Activated CD8-positive, alpha-beta memory T cell treated with anti-CD3 and anti-CD28 coated beads for 1 hour (primary cell): ENCODE data around the gene UBE3D.
"Not testable (repeated sequence)": the region's sequence is repeated elsewhere in the genome, so short reads cannot be mapped to it uniquely, and the experiment has no call there.

Experiments used
- DNase-seq, 2 donors: peaks; one replicate each; pipeline ENCODE4 v3.0.0-alpha.2; 2020; ENCODE audit warnings: low read depth in 1 of 2; ENCODE audit errors: extremely low read depth in 1 of 2

Gene UBE3D

DNA sequence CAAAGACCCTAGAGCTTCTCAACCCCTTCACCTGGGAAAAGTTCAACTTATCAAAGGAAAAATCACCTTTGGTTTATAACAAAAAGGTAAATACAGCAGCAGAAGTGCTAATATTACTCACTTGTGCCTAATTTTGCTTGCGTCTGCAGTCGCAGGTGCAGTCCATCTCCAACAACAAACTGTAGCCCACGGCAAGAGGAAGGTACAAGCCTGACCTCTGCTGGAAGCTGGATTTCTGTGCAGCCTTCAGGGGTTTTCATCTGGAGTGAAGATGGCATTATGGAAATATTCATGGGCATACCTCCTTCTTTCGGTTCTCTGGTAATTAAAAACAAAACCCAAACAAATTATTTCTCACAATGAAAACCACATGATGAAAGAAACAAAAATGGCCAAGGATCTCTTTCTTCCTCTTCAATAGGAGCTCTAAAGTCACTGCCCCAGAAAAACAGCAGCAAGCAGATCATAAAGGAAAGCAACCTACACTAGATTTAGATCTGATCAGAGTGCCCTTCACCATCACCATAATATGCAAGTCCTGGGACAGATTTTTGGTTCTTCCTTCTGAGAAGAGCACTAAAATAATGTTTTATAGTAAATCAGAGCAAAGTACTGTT is 7.8 kb downstream of the UBE3D start:
- no peak for DNase-seq

DNA sequence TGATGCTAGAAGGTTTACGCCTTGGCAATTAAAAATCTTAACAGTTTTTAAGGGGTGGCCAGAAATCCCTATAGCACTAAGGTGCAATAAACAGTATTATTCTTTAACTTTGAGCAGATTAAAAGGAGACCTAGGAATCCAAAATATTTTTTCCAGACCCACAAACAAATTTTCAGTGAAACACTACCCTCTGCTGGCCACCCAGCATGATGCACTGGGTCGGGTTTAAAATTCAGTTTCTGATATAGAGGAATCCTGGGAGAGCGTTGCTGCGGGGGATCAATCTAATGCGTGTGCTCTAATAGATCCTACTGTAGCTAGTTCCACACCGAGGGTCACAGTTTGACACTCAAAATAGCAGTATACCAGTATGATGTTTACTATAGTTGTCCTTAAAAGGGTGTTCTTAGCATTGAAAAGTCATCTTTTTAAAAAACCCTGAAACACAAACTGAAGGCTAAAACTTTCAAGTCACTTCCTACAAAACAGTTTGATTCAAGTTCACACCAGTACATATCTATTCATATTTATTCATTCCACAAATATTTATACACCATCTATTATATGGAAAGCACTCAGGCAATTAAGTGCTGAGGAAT is 10.2 kb downstream of the UBE3D start:
- DNase-seq = peak in 1 of 2 donors; percentile 17

DNA sequence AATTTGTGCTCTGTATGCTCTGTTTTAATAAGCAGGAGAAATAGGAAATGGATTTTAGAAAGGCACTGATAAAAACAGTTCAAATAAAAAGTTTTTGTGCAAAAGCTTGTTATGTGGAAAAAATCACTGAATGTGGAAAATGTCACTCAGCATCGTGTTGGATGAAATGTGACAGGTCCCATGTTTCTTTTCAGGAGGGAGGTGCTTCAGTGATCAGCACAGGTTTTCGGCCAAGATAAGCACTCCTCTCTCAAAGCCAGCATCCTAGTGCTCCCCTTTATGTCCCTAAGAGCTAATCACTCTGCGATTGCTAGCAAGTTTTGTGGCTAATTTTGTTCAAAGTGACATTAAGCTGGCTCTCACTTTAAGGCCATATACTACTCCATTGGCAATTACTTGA is 12.0 kb downstream of the UBE3D start:
- no peak for DNase-seq

DNA sequence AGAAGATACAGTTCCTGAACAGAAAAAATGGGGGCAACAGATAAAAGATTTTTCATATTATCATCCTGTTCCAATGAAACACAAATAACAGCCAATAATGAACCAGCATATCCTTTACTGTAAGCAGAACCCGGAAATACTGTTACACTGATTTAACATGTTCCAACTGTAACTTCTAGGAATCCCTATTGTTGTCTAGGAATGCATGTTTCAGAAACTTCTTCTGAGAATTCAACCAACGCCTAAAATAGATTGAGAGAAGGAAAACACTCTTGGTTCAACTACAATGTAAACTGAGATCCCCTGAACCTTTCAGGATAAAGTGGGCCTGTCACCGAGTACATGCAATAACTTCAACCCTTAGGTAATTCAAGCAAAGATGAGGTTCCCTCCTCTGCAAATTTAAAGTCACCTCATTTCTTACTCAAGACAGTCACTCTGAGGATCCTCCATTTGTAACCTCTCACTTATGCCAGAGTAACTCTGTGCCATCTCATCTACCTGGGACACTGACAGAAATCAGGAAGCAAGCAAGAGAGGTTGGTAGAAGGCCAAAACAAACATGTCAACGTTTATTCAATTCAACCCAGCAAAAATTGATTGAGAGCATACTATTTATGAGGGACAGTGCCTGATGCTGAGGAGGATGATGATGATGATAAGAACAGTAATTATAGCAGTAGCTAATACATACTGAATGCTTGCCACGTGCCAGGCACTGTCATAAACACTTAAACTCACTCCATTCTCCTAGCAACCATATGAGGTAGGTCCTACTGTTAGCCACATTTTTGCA is 14.1 kb downstream of the UBE3D start:
- no peak for DNase-seq

DNA sequence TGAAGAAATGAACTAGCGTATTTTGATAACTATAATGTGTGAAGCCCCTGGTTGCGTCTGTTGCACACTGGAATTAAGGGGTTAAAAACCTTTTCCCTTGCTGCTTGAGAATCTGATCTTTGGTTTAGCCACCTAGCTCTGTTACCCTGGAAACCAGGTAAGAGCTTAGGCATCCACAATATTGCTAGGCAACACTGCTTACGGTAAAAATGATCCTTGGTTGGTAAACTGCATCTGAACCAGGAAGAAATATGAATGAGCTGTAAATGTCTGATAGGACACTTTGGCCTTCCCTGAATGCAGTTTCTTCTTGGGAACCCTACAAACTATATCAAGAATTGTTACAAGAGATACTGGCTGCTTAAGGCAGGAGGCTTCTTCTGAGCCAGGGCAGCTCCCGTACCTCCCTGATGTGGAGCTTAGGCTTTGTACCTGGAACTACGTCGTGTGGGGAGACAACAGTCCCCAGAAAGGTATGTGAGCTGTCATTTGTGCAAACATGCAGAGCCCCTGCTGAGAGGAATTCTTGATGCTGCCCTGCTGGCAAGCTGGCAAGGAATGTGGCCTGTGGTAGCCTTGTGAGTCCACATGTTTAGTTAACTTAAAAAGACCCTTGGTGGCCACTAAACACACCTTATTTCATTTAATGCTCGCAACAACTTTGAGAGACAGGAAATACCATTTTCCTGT is 18.4 kb downstream of the UBE3D start:
- no peak for DNase-seq

DNA sequence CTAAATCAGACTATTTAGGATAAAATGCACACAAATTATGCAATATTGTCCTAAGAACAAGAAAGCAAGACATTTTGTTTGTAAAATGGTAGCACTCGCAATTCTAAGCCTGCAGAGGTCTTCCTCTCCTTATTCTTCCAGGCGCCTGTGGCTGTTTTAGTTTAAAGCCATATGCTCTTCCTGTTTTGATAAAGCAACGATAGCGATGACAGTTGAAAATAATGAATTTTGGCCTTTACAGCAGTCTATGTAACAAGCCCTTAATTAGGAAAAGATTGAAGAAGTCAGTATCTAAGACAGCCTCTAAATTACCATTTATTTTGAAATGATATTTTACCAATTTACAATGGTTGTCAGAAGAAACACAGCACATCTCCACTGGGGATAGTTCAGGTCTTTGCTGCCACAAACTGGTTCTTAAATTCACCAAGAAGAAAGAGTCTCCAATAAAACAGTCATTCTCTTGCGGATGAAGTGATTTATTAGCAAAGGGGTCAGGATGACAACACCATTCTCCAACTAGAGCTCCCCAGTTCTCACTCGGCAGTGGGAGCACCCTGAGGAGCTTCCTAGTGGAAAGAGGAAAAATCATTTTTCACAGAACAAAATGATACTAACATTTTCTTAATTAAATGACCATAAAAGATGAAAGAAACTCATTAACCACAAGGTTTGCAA is 21.4 kb downstream of the UBE3D start:
- no peak for DNase-seq

DNA sequence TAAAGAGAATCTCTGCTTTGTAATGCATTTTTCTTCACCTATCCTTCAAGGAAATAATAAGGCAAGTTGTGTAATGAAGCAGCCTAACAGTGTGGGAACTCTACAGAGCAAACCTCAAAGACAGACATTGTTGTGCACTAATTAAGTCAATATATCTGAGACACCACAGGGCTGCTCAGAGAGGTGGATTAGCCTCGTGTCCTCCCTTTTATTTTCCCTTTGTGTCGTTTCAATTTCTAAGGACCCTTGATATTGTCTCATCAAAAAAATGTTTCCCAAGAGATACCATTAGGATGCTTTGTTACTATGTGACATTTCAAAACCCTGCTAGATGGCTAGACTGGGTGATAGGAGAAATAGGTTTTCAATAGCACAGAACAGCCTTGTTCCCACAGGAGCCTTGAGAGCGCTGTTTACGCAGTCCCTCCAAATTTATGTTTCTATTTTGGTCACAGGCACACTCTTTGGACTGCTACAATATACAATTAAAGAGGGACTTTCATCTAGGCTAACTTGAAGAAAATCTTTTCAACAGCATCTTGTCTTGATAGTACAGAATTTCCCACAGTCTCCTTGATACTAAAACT is 23.1 kb downstream of the UBE3D start:
- no peak for DNase-seq

DNA sequence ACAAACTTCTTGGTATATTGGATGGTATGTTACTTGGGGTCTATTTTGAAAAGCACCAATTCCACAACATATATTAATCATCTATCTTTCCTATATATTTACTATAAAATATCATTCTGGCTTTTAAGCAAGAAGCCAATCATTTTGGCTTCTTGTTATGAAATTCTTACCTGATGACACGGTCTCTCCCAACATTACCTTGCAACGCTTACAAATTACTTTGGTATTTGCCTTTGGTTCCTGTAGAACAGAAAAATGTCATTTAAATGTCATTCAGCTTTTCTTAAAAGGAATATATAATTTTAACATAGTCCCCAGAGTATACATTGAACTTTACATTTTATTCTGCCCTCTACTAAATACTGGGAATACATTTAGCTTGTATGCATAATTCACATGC is 27.4 kb downstream of the UBE3D start:
- DNase-seq = no peak

DNA sequence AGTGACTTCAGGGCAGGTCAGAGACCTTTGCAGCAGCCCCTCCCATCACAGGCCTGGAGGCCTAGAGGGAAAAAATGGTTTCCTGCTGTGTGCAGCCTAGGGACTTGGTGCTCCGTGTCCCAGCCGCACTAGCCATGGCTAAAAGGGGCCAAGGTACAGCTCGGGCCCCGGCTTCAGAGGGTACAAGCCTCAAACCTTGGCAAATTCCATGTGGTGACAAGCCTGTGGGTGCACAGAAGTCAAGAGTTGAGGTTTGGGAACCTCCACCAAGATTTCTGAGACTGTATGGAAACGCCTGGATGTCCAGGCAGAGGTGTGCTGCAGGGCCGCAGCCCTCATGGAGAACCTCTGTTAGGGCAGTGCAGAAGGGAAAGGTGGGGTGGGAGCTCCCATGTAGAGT is 34.0 kb downstream of the UBE3D start:
- no peak for DNase-seq

DNA sequence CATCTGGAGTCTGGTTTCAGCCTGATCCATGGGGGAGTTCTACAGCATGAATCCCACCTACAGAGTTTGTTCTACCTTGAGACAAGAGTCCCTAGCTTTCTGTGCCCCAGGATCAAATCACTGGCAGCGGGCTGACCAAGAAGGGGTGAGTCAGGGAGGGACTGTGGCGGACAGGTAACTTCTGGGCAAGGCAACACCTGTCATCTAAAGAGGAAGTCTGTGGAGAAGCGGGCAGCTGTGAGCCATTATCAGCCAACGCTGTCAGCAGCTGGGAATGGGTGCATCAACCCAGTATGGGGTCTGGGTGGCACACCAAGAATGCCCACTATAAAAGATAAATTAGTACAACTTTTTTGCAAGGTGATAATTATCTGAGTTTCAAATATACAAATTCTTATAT is 45.9 kb downstream of the UBE3D start:
- DNase-seq = no peak

DNA sequence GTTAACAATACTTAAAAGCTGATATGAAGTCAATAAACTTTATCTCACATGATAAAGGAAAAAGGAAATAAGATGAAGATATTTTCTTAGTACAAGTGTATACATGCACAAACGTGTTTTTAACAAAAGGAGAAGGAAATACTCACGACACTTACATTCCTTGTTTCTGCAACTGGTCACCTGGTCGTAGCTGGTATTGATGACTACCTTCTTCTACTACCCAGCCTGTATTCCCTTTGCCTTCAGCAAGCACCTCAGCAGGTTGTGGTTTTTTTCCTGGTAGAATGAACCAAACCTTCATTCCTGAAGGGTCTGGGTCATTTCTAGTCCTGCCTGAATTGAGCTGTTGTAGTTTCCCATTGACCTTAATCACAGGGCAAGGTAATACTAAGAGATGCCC is 54.5 kb downstream of the UBE3D start:
- DNase-seq = not testable (repeated sequence)

DNA sequence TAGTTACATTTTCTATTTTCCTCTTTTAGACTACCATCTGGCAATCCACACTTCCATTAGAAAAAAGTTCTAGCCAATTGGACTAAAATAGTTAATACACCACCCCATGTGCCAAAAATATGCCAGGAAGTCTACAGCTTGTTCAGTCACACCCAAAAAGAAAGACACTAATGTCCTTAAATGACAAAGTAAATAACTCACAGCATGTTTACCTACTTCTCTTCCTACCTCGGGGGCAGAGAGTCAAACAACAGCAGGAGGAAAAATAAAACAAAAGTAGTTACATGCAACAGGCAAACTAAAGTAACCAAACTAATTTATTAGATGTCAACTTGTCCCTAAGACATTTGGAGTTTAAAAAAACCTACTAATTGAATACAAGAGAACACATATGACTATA is 57.0 kb downstream of the UBE3D start:
- DNase-seq = no peak

DNA sequence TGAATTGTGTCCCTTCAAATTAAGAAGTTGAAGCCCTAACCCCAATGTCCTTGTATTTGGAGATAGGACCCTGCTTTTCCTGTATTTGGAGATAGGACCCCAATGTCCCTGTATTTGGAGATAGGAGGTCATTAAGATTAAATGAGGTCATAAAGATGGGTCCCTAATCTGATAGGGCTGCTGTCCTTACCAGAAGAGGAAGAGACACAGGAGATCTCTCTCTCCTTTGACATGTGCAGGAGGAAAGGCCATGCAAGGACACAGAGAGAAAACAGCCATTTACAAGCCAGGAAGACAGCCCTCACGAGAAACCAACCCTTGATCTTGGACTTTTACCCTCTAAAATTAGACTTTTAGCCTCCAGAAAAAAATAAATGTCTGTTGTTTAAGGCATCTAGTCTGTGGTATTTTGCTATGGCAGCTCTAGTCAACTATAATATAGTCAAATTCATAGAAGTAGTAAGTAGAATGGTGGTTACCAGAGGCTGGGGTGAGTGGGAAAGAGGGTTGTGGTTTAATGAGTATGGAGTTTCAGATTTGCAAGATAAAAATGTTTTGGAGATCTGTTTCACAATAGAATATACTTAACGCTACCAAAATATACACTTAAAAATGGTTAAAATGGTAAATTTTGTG is 59.3 kb downstream of the UBE3D start:
- DNase-seq = no peak

DNA sequence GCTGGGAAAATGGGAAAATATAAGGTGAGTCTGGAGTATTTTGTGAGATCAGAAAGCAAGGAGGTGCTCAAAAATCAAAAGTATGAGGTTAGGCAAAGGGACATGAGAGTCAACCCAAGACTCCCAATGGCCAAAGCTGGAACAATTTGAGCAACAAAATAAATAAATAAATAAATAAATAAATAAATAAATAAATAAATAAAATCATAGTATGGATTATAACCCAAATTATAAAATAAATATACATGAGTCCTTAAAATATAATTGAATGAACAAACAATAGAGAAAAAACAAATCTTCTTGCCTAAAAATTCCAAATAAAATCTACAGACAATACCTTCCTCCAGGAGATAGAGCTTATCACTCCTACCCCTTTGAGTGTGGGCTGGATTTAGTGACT is 69.5 kb downstream of the UBE3D start:
- DNase-seq = no peak

DNA sequence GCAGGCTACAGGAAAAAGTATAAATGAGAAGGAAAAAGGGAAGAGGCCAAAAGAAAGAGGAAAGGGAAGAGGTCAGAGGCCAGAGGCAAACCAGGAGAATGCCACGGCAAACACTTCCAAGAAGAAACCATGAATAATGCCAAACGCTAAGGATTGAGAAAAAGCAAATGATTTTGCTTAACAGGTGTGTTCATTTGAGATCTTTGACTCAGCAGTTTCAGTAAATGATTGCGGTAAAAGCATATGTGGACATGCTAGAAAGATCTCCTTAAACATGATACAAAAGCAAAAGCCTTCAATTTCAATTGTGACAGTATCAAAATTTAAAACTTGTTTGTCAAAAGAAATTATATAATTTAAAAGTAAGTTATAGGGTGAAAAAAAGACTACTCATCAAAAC is 70.6 kb downstream of the UBE3D start:
- DNase-seq = no peak

DNA sequence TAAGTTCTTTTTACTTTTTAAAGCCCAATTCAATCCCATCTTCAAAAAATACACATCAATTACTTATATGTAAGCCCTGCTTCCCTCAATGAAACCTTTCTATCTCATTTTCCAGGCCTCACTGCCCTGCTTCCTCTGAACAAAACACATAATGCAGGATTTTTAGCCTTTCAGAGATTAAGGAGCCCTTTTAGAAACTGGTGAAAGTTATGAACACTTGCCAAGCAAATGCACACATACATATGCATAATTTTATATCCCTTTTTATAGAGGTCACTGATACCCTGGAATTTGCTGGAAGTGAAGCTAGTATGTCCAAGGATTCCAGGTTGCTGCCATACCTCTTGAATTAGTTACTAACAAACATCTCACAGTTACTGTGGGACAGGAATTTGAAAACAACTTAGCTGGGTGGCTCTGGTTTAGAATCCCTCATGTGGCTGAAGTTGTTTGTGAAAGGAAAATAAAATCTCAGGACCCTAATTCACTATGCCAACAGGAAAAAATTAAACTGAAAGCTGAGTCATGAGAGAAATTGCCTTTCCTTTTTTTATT is 75.8 kb downstream of the UBE3D start:
- no peak for DNase-seq

DNA sequence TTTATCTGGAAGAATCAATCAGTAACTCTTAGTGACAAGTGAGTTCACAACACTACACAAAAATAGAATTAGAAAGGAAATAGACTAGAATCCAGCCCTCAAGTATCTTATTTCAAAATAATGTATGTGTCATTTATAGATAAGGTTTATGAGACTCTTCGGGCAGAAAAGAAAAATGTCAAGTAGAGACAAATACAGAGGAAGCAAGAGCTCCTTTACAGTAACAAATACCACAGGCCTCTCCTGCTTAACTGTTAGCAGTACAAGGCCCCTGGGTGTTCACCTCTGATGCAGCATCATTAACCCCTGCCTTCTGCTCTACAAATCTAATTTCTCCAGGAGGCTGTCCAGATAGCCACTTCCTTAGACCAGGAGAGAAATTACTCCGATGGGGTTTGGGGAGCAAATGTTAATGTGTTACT is 76.7 kb downstream of the UBE3D start:
- no peak for DNase-seq

DNA sequence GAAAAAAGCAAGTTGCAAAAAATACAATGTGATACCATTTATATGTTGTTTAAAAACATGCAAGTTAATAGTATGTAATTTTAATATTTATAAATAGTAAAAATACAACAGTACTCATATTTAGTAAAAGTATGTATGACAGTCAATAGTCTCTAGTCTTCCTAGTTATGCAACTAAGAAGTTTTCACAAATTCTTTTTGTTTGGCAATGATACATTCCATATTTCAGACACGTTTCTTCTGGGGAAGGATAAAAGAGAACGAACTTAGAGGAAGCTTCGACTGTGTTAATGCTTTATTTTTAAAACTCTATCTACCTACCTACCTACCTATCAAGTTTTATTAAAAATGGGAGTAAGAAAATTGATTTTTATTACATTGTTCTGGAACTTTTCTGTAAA is 77.7 kb downstream of the UBE3D start:
- no peak for DNase-seq

DNA sequence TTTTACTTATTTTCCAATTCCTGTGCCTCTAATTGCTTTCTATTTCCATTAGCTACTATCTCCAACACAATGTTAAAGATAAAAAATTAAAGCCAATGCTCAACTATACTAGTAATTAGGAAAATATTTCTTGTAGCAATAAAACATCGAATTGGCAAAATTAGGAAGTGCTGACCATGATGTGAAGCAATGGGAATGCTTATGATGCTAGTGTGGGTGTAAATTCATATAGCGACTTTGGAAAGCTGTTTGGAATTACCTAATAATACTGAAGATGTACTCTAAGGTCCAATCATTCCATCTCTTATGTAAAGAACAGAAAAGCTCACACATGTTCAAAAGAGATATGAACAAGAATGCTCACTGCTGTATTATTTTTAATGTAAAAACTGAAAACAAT is 78.2 kb downstream of the UBE3D start:
- DNase-seq = no peak

DNA sequence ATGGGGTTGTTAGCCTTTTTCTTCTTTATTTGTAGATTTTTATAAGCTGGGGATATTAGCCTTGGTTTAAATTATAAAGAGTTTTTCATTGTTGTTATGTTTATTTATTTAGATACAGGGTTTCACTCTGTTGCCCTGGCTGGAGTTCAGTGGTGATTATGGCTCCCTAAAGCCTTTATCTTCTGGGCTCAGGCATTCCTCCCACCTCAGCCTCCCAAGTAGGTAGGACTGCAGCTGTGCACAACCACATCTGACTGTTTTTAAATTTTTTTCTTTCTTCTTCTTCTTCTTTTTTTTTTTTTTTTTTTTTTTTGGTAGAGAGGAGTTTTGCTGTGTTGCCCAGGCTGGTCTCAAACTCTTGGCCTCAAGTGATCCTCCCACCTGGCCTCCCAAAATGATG is 80.9 kb downstream of the UBE3D start:
- DNase-seq = no peak
